H1 (cell line): ENCODE results near the gene NUBP1. TPM values are rescaled to one million over a fixed set of nuclear protein-coding genes. Genes with fewer than 3 reads are reported as not detected.

Experiments
- CTCF ChIA-PET: fragments of 300-600 bp; sonication (Branson Sonifier 250); formaldehyde crosslinking; loops from one replicate; lab custom pipeline; 2021; ENCODE audit not compliant: partially characterized antibody; lab: Charles Lee
- POLR2A ChIA-PET: fragments of 300-600 bp; sonication (Branson Sonifier 250); formaldehyde crosslinking; loops from one replicate; lab custom pipeline; 2021; ENCODE audit warnings: inconsistent platforms; ENCODE audit not compliant: partially characterized antibody; lab: Charles Lee
- DNase-seq, 2 experiments: peaks; one replicate each; pipeline versions ENCODE4 v3.0.0 to v3.0.0-alpha.2; 2010 to 2022; ENCODE audit warnings: low spot score in 2 of 2, low read depth in 1 of 2, mixed read lengths in 1 of 2
- FAIRE-seq: peaks from 2 replicates; lab custom pipeline; 2011; peaks lifted over from hg19 to GRCh38; lab: Jason Lieb, UNC
- H2AFZ ChIP-seq: 2 replicates; pipeline ENCODE4 v1.8.1; 2012; ENCODE audit warnings: low read length, inconsistent platforms
- H2AK5ac ChIP-seq: 2 replicates; pipeline ENCODE4 v1.6.1; 2013; ENCODE audit warnings: low read depth, low read length
- H2BK120ac ChIP-seq: replicated peaks from 2 replicates; pipeline ENCODE3; 2013; ENCODE audit warnings: low read depth, low read length, inconsistent platforms
- H2BK12ac ChIP-seq: 2 replicates; pipeline ENCODE4 v1.6.1; 2013; ENCODE audit warnings: low read depth, low read length
- H2BK15ac ChIP-seq: 2 replicates; pipeline ENCODE4 v1.6.1; 2013; ENCODE audit warnings: low read length
- H2BK20ac ChIP-seq: 2 replicates; pipeline ENCODE4 v1.6.1; 2013; ENCODE audit warnings: low read length
- H2BK5ac ChIP-seq: 2 replicates; pipeline ENCODE4 v1.6.1; 2013; ENCODE audit warnings: low read depth, low read length
- H3K14ac ChIP-seq: 2 replicates; pipeline ENCODE4 v1.6.1; 2013; ENCODE audit warnings: inconsistent platforms; ENCODE audit not compliant: insufficient read length
- H3K18ac ChIP-seq: 2 replicates; pipeline ENCODE4 v1.6.1; 2013; ENCODE audit warnings: low read length; ENCODE audit errors: extremely low read depth
- H3K23ac ChIP-seq: 2 replicates; pipeline ENCODE4 v1.6.1; 2013; ENCODE audit warnings: inconsistent platforms; ENCODE audit not compliant: insufficient read length
- H3K23me2 ChIP-seq: 2 replicates; pipeline ENCODE4 v1.6.1; 2013; ENCODE audit warnings: low read depth, low read length
- H3K27ac ChIP-seq: 2 replicates; pipeline ENCODE4 v1.6.1; 2011; ENCODE audit warnings: low read depth, low read length, inconsistent platforms
- H3K27me3 ChIP-seq, 4 experiments: replicated peaks in 1 of 4; 1 replicate in 1 of 4; 2 replicates in 3 of 4; pipeline versions ENCODE4 v1.6.1 to v1.8.1; 2011 to 2013; ENCODE audit warnings: low read length in 3 of 4, mild to moderate bottlenecking in 3 of 4, inconsistent platforms in 2 of 4, mixed read lengths in 2 of 4, moderate library complexity in 1 of 4; ENCODE audit not compliant: control insufficient read depth in 3 of 4, insufficient read depth in 3 of 4; ENCODE audit errors: extremely low read depth in 1 of 4
- H3K36me3 ChIP-seq, 4 experiments: 2 replicates each; pipeline versions ENCODE4 v1.6.1 to v1.8.1; 2011 to 2013; ENCODE audit warnings: mild to moderate bottlenecking in 4 of 4, low read length in 3 of 4, moderate library complexity in 2 of 4, control low read depth in 1 of 4, inconsistent platforms in 1 of 4; ENCODE audit not compliant: insufficient read depth in 4 of 4, control insufficient read depth in 2 of 4
- H3K4ac ChIP-seq: replicated peaks from 2 replicates; pipeline ENCODE3; 2013; ENCODE audit warnings: low read length, low read depth, mixed read lengths, inconsistent platforms; ENCODE audit not compliant: insufficient read length
- H3K4me1 ChIP-seq, 4 experiments: replicated peaks in 1 of 4; 1 replicate in 1 of 4; 2 replicates in 3 of 4; pipeline versions ENCODE4 v1.6.1 to v1.8.1; 2011 to 2013; ENCODE audit warnings: low read length in 3 of 4, inconsistent platforms in 2 of 4, mixed read lengths in 1 of 4; ENCODE audit not compliant: insufficient read depth in 4 of 4, control insufficient read depth in 3 of 4
- H3K4me2 ChIP-seq, 2 experiments: 2 replicates each; pipeline versions ENCODE4 v1.6.1 to v1.8.1; 2011 to 2013; ENCODE audit warnings: low read depth in 2 of 2, low read length in 2 of 2, control low read depth in 1 of 2, inconsistent platforms in 1 of 2, mild to moderate bottlenecking in 1 of 2; ENCODE audit not compliant: insufficient read depth in 1 of 2
- H3K4me3 ChIP-seq, 4 experiments: fragments of 200-600, 300-600 bp in 1 of 4; sonication (generic), shearing (Covaris generic), sonication (Bioruptor Twin) in 1 of 4; 2 replicates each; pipeline versions ENCODE4 v1.5.1 to v1.8.1; 2011 to 2016; ENCODE audit warnings: low read length in 4 of 4, low read depth in 3 of 4, control low read depth in 2 of 4, inconsistent platforms in 2 of 4, mild to moderate bottlenecking in 2 of 4, mixed read lengths in 1 of 4, moderate library complexity in 1 of 4; ENCODE audit not compliant: insufficient read depth in 2 of 4; ENCODE audit errors: extremely low read depth in 1 of 4
- H3K56ac ChIP-seq: replicated peaks from 2 replicates; pipeline ENCODE3; 2013; ENCODE audit warnings: low read depth, mild to moderate bottlenecking, mixed read lengths, low read length, inconsistent platforms; ENCODE audit not compliant: insufficient read length
- H3K79me1 ChIP-seq: 2 replicates; pipeline ENCODE4 v1.6.1; 2013; ENCODE audit warnings: low read depth, low read length, control low read depth
- H3K79me2 ChIP-seq, 2 experiments: 2 replicates each; pipeline versions ENCODE4 v1.6.1 to v1.8.1; 2012 to 2013; ENCODE audit warnings: low read length in 2 of 2, mild to moderate bottlenecking in 2 of 2, inconsistent platforms in 1 of 2; ENCODE audit not compliant: insufficient read depth in 2 of 2, control insufficient read depth in 1 of 2
- H3K9ac ChIP-seq, 4 experiments: replicated peaks in 1 of 4; 1 replicate in 1 of 4; 2 replicates in 3 of 4; pipeline versions ENCODE4 v1.6.1 to v1.8.1; 2011 to 2013; ENCODE audit warnings: low read depth in 3 of 4, low read length in 3 of 4, control low read depth in 2 of 4, mild to moderate bottlenecking in 2 of 4, moderate library complexity in 2 of 4, inconsistent platforms in 1 of 4; ENCODE audit errors: extremely low read depth in 1 of 4
- H3K9me3 ChIP-seq, 2 experiments: 2 replicates each; pipeline versions ENCODE4 v1.6.1 to v1.8.1; 2012 to 2013; ENCODE audit warnings: mild to moderate bottlenecking in 2 of 2, moderate library complexity in 2 of 2, control low read depth in 1 of 2, inconsistent platforms in 1 of 2, low read depth in 1 of 2, low read length in 1 of 2, mixed read lengths in 1 of 2; ENCODE audit not compliant: insufficient read depth in 2 of 2
- H4K20me1 ChIP-seq, 2 experiments: replicated peaks in 1 of 2; 2 replicates each; pipeline versions ENCODE3 to v1.8.1; 2011 to 2013; ENCODE audit warnings: inconsistent platforms in 2 of 2, low read length in 2 of 2, mild to moderate bottlenecking in 1 of 2; ENCODE audit not compliant: insufficient read depth in 2 of 2, control insufficient read depth in 1 of 2
- H4K5ac ChIP-seq: 2 replicates; pipeline ENCODE4 v1.6.1; 2013; ENCODE audit warnings: low read length, low read depth, mixed read lengths, inconsistent platforms; ENCODE audit not compliant: insufficient read length
- H4K8ac ChIP-seq: 2 replicates; pipeline ENCODE4 v1.8.0; 2013; ENCODE audit warnings: mild to moderate bottlenecking, moderate library complexity, low read length, inconsistent platforms; ENCODE audit not compliant: insufficient read depth; ENCODE audit errors: extremely low read depth
- H4K91ac ChIP-seq: replicated peaks from 2 replicates; pipeline ENCODE3; 2013; ENCODE audit warnings: low read length, mixed read lengths, inconsistent platforms; ENCODE audit not compliant: insufficient read length
- BRCA1 ChIP-seq: IDR thresholded peaks from 2 replicates; pipeline ENCODE4 v1.6.1; 2012; ENCODE audit warnings: low read depth, low read length, improper control_type of control experiment
- KDM4A ChIP-seq: IDR thresholded peaks from one replicate; pipeline ENCODE4 v1.7.1; 2012; ENCODE audit warnings: low read depth, mild to moderate bottlenecking, moderate library complexity, low read length, inconsistent platforms; ENCODE audit not compliant: severe bottlenecking
- NANOG ChIP-seq: IDR thresholded peaks from 2 replicates; pipeline ENCODE4 v1.6.1; 2011; ENCODE audit warnings: low read length, low read depth, mild to moderate bottlenecking, inconsistent platforms; ENCODE audit not compliant: insufficient read depth, poor library complexity, severe bottlenecking
- TBP ChIP-seq: IDR thresholded peaks from 2 replicates; pipeline ENCODE4 v1.6.1; 2011; ENCODE audit warnings: low read depth, low read length, improper control_type of control experiment
- WGBS, 2 experiments: shearing (Covaris generic) in 1 of 2; methylation state at CpG; one replicate each; pipeline versions ENCODE4 v1.1.6 to v1.1.7; 2013 to 2015; ENCODE audit warnings: low lambda C conversion rate in 2 of 2, mixed read lengths in 2 of 2, inconsistent platforms in 1 of 2, low coverage in 1 of 2, missing lambda C conversion rate in 1 of 2; ENCODE audit not compliant: insufficient replicate concordance in 2 of 2, insufficient coverage in 1 of 2, insufficient read length in 1 of 2; ENCODE audit errors: extremely low coverage in 1 of 2, missing lambda C conversion rate in 1 of 2; 5-methylcytosine and 5-hydroxymethylcytosine counted together
- polyA plus RNA-seq, 7 experiments: library from polyadenylated mRNA; depleted of rRNA in 3 of 7; stranded (reverse) in 5 of 7; unstranded in 2 of 7; fragments of >200 nt in 5 of 7; fragments of 200-250 nt in 2 of 7; gene quantifications; 1 replicate in 5 of 7; 2 replicates in 1 of 7; 4 replicates in 1 of 7; pipeline versions ENCODE4 v1.2.1 to v1.2.3, GENCODE V29; 2011 to 2013; ENCODE audit warnings: missing spikeins in 2 of 7, mixed read lengths in 2 of 7
- total RNA-seq: library from RNA; stranded (reverse); fragmentation: NEBNext Ultra II Directional; extraction: Animal tissue kit (Norgen Biotek cat#: 25700); gene quantifications from 2 replicates; pipeline ENCODE4 v1.2.1, GENCODE V29; 2021

NUBP1 gene
- total and polyA plus RNA-seq, 2 of the 8 experiments (the other 6 are each of a cell fraction or from before 2014, with no cell fraction given), result 28.2 to 32.2 TPM

- H3K14ac ChIP-seq, result no peak overlapping the region
- no peak overlapping the region for H3K27ac ChIP-seq
- no peak overlapping the region for H3K9ac ChIP-seq
- H2AK5ac ChIP-seq, result no peak overlapping the region
- no peak overlapping the region for H3K23ac ChIP-seq
- no peak overlapping the region for H2BK120ac ChIP-seq
- no peak overlapping the region for H3K56ac ChIP-seq
- 81% methylated on average over 1 of the region's 1 CpG; no CpG with 5 or more reads in 1 of the 2 experiments for WGBS, 2 experiments
- H3K36me3 ChIP-seq, result peaks cover 0 to 4% (median 0%) of the 10 kb centered on the region in 4 experiments; a peak in 2 of 8 replicates
- H4K5ac ChIP-seq, result no peak overlapping the region
- no peaks in the 10 kb centered on the region for H3K23me2 ChIP-seq
- no peak overlapping the region for H2BK5ac ChIP-seq
- H3K27me3 ChIP-seq, result no peaks in the 10 kb centered on the region
- H3K4me3 ChIP-seq, result no peak overlapping the region
- DNase-seq (no peak), FAIRE-seq (no peak)
- peaks cover 0 to 2% of the 10 kb centered on the region in 2 experiments for H4K20me1 ChIP-seq
- H4K8ac ChIP-seq, result no peak overlapping the region
- H3K18ac ChIP-seq, result no peak overlapping the region
- H3K79me2 ChIP-seq, result no peaks in the 10 kb centered on the region
- no peak overlapping the region for H2BK12ac ChIP-seq
- no peak overlapping the region for H4K91ac ChIP-seq
- ChIA-PET CTCF (interaction anchor here (0.6 to 1.2 kb wide), 3 partner anchors 24 to 140 kb away, joined by 3 to 4 read pairs (median 3); no protein-coding TSS in a partner anchor), POLR2A (no interaction called here)
- H2BK20ac ChIP-seq, result no peak overlapping the region
- no peaks in the 10 kb centered on the region for H3K79me1 ChIP-seq
- no peak for TF ChIP-seq NANOG
- no peak for TF ChIP-seq BRCA1
- TF ChIP-seq KDM4A, result no peak
- no peak for TF ChIP-seq TBP
- H3K4me2 ChIP-seq, result no peak overlapping the region
- no peak overlapping the region for H3K4ac ChIP-seq
- no peaks in the 10 kb centered on the region for H3K9me3 ChIP-seq
- H2AFZ ChIP-seq, result no peak overlapping the region
- no peaks in the 10 kb centered on the region for H3K4me1 ChIP-seq
- no peak overlapping the region for H2BK15ac ChIP-seq
These were observed 27.3 kb downstream of the NUBP1 start for GRCh38 chr16:10770907-10771306.
